HG03039 (cell line): Measurements from ENCODE around the gene PCDH12.
"Not testable (repeated sequence)": the region's sequence is repeated elsewhere in the genome, so short reads cannot be mapped to it uniquely, and the experiment has no call there.

Experiments
- ATAC-seq: cut with Tn5 transposase; IDR thresholded peaks from one replicate; pipeline ENCODE4 v1.9.1; 2021; ENCODE audit warnings: mild to moderate bottlenecking, moderate library complexity; ENCODE audit not compliant: unreplicated experiment

Gene PCDH12

DNA sequence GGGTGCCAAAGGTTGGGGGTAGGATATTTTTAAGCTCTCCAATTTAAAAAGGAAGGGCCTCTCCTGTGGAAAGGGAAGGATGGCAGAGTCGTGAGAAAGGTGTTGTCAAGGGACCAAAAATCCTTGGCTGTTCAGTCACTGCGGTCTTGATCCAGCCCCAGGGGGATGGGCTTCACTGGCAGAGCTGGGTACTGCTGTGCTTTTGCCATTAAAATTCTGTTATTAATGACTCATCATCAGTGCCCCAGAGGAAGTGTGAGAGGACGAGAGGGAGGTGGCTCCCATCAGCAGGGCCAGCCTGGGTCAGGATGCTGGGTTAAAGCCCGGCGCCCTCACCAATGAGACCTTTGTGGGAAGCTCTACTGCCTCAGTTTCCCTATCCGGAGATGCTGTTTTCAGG is 16.7 kb downstream of the PCDH12 start:
- no peak for ATAC-seq

DNA sequence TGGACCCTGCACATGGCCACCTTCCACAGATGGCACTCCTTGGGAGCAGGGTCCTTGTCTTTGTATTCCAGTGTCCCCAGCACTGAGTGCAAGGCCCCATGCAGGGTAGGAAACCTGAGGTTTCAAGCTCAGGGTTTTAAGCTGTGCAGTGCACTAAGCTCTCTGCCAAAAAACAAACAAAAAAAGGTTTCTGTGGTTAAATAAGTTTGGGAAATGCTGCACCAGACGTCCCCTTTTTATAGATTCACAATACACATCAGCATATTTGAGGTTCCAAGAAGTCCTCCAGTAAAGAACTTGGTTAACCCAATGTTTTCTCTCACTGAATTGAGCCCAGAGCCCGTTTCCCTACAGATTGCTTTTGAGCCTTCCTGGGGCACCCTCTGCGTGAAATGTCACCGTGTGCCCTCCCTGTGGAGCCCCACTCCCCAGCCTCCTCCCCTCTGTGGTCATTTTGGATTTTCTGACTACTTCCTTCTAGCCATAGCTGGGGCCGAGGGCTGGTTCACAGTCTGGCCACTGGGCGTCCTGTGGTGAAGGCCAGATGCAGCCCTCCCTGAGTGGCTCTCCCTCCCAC is 17.2 kb downstream of the PCDH12 start:
- no peak for ATAC-seq

DNA sequence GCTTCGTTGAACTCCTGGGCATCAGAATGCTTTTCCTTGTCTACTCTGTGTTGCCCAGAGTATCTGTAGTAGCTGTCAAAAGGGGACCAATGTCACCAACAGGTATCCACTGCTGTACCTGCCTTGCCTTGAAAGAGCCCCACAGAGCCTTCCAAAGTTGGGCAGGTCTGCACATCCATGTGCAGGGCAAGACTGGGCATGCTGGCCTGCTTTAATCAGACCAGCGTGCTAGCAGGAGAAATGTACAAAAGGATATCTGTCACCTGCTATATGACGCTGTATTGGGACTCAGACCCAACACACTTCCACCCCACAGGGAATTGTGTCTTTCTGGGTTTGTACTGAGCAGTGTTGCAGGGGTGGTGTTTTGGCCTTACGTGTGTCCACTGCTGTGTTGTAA is 22.5 kb downstream of the PCDH12 start:
- no peak for ATAC-seq

DNA sequence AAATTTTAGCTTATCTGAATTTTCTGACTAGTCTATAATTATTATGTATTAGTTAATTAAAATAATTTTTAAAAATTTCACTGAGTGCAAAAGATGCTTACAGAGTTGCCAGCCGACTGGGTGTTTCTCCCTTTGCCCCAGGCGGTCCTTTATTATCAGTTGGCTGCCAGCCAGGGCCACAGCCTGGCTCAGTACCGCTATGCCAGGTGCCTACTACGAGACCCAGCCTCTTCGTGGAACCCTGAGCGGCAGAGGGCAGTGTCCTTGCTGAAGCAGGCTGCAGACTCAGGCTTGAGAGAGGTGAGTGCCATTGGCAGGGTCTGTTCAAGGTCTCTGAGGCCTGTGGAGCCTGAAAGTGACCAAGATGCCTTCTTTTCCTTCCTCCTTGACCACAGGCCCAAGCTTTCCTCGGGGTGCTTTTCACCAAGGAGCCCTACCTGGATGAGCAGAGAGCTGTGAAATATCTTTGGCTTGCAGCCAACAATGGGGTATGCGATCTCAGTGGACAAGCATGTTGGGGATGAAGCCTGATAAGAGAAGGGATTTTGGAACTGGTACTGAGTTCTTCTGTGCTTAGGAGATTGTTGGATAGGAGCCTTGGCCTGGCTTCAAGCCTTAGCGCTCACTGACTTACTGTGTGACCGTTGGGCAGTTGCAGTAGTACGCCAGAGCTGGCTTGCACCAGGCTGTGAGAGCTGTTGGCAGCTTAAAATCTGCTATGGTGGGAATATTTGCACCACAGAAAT is 23.7 kb downstream of the PCDH12 start:
- no peak for ATAC-seq

DNA sequence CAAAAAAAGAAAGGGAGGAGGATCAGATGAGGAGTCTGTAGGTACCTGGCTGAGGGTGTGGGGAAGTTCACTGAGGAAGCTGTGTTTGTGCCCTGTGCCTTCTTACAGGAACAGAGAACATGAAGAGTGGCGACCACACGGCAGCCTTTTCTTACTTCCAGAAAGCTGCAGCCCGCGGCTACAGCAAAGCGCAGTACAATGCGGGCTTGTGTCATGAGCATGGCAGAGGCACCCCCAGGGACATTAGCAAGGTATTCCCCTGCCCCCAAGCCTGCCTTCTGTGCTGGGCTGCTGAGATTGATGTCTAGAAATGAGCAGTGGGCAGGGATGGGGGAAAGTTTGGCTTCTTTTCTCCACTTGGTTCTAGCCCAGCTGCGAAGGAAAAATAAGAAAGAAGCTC is 24.9 kb downstream of the PCDH12 start:
- ATAC-seq: no peak

DNA sequence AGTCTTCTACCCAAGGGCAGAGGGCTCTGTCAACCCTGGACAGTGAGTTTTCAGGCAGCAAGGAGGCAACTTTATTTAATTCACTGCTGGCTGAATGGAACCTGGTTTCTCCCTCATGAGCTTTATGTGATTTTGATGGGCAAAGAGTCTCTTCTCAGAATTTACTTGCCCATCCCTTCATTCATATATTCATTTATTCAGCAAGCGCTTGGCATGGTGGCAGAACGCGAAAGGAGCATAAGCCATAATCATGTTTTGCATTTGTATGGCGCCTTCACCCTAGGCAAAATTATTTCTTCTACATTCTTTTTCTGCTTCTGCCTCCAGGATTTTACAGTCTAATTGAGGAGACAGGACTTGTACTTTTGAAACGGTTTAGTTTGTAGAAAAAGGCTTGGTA is 26.3 kb downstream of the PCDH12 start:
- ATAC-seq: no peak

DNA sequence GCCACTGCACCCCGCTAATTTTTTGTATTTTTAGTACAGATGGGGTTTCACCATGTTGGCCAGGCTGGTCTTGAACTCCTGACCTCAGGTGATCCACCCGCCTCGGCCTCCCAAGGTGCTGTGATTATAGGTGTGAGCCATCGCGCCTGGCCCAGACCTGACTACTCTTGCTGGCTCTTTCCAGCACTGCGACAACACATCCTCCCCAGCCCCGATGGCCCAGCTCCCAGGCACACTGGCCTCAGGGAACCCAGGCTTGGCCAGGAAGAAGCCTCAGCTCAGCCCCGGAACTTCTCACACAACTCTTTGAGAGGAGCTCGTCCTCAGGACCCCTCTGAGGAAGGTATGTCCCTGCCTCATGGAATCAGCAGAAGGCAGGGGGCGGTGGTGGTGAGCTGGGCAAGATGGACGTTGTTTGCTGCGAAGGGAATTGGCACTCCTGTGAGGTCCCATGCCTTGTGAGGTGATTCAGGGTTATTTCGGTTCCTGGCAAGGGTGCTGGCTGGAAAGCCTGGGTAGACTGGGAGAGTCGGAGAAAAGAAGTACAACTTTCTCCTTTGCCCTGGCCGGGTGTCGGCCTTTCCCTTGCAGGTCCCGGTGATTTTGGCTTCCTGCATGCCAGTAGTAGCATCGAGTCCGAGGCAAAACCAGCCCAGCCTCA is 28.5 kb downstream of the PCDH12 start:
- ATAC-seq: no peak

DNA sequence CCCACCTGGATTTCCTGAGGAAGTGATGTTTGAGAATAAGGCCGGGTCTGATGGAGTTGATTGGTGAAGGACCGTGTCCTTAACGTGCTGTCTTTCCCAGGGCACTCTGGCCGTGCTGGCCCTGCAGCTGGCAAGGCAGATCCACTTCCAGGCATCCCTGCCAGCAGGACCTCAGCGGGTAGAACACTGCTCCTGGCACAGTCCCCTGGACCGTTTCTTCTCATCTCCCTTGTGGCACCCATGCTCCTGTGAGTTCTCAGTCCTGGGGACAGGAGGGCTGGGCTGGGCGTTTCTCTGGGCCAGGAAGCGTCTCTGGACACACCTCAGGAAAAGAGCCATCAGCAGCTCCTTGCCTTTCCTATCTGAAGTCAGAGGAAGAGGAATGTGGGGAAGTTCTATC is 30.0 kb downstream of the PCDH12 start:
- no peak for ATAC-seq

DNA sequence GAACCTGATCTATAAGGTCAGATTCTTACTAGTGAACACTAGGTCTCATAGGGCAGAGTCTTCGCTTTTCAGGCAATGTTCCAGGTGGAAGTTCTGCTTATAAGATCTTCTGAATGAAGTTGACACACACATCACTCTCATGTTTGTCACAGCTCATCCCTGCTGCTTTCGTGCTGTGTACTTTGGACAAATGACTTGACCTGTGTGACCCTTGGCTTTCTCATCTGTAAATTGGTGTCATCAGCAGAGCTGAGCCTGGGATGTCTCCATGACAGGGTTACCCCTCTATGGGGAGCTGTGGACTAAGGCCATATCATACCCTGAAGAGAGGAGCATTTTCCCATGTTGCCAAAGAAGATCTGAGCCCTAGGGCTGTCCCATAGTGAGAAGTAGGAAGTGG is 31.6 kb downstream of the PCDH12 start:
- ATAC-seq: no peak

DNA sequence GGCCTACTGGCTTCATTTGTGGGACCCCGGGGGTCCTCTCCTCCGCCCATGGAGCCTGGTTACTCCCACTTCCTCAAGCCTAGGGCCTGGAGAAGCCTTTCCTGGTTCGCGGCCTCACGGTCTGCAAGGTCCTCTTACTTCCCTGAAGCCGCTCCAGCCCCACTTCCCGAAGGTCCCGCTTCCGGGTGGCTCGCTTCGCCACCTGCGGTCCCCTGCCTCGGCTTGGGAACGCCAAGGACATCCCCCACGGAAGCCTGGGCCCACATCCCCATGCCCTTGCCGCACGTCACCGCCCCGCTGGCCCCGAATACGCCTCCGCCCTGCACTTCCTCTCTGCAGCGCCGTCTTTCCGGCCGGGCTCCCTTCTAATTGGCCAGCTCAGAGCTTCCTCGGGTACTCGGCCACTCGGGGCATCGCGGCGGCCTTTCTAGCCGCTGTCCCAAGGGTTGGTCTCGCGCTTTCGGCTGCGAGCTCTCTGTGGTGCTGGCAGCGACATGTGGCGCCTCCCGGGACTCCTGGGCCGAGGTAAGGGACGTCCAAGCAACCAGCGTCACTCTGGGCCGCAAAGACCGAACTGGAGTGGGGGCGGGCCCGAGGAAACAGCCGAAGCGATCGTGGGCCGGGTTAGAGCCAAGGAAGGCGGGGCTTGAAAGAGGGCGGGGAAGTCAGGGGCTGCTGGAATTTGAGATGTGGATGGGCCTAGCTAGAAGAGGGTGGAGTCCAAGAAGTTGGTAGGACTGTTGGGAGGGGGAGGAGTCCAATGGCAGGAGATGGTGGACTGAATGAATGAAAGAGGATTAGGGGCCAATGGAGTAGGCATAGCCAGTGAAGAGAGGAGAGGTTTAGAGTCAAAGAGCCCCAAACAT is 34.3 kb downstream of the PCDH12 start, which contains the start of gene DELE1:
Gene DELE1, plus strand, starts transcription at position 424 of the 866 bp plus-strand sequence. Its CDS starts 71 bp downstream, at position 495.
- ATAC-seq: peak; percentile 96

DNA sequence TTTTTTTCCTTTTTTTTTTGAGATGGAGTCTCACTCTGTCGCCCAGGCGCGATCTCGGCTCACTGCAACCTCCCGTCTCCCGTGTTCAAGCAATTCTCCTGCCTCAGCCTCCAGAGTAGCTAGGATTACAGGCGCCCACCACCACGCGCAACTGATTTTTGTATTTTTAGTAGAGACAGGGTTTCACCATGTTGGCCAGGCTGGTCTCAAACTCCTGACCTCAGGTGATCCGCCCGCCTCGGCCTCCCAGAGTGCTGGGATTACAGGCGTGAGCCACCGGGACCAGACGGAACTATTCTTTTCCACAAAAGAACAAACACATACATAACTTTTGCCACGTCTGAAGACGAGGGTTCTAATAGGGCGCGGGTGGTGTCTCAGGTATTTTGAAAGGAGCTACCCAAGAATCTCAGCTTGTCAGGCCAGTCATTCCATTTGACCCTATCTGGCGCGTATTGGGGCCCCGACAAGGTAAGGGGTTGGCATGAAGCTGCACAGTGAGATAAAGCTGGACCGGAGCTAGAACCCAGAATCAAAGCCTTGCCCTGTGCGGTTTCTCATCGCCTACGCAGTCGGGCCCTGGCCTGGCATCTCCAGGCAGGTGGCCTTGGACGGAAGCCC is 35.1 kb downstream of the PCDH12 start:
- not testable (repeated sequence) for ATAC-seq

DNA sequence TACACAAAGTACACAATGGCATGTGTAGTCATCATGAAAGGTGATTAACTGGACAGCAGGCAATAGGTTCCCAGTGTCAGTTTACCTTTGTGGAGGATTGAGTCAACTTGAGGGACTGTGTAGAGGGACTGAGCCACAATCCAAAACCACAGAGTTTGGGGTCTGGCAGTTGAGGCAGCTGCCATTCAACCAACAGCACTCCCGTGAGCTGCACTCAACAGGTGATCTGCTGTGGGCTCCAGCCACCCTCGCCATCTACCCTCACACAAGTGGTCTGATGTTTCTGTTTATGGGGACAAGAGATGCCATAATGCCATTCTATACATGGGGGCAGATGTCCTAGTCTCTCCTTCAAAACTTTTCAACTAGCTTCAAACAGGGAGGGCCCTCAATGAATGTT is 37.2 kb downstream of the PCDH12 start:
- no peak for ATAC-seq

DNA sequence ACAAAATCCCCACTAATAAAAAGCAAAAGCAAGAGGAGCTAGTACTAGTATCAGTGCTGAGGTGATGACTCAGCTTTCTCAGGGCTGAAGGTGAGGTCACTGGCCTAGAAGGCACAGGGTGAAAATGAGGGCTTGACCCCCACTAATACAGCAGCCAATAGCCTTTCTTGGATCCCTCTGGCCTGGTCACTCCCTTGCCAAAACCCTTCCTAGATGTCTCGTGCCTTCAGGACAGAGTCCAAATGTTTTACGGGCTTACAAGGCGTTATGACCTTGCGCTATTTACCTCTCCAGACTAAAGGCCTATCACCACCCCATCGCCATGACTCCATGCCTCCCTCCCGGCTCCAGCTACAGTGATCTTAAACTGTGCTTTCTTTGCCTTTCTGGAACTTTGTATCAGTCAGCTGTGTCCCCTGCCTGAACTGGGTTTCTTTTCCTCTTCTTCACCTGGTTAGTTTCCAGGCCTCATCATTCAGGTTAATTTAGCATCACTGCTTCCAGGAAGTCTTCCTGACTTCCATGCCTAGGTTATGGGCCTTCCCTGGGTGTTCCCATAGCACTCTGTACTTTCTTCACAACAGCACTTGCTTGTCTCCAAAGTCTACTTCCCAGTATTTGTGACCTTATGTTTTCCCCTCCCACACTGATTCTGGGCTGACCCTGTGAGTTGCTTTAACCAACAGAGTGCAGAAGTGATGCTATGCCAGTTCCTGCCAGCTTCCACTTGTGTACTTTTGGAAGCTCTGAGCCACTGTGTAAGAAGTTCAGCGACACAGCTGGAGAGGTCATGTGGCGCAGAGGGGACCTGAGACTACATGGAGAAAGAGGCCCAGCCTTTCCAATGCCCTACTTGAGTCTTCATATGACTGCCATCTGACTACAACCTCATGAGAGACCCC is 38.5 kb downstream of the PCDH12 start:
- ATAC-seq: no peak

DNA sequence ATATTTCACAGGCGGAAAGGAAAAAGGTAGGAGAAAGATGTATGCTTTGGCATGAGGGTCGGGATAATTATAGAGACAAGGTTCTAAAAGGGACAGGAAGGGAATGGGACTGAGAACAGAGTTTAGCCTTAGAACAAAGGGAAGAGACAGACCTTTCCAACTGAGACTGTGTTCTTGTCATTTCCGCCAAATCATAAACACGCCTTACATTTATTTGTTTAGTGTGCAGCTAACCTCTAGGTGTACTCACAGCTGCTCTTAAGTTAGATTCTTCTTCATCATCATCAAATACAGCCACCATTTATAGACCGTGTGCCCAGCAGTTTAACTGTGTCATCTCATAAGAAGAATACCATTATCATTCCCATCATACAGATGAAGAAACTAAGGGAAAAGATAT is 40.2 kb downstream of the PCDH12 start:
- ATAC-seq: no peak

DNA sequence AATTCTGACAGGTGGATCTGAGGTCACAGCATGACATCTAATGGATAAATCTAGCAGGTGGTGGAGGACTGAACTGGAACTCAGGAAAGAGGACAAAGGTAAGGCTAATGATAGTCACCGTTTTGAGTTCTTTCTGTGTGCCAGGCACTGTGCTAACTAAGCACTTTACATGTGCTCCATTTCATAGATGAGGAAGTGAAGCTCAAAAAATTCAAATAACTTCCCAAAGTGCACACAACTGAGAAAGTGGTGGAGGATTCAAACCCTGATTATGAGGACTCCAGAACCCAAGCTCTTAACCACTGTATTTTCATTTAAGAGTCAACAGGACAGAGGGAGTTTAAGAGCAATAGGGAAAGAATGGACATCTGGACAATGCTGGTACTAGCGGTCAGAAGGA is 41.5 kb downstream of the PCDH12 start:
- no peak for ATAC-seq

DNA sequence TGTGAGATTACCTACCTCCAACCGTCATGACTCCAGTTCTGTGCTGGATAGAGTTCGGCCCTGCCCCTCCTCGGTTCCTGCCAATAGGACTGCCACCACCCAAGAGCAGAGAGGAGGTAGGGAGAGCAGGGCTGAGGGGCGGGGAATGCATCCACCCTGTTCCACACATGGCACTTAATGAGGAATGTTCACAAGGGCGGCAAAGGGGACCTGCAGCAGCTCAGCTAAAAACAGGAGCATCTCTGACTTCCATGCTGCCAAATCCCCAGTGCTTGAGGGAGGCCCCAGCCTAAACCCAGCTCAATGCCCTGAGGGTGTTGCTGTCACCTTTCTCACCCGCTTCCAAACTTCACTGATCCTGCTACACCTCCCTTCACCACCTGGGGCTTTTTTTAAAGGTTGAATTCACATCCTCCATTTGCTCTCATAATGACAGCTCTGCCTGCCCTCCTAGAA is 42.1 kb downstream of the PCDH12 start:
- ATAC-seq: no peak

DNA sequence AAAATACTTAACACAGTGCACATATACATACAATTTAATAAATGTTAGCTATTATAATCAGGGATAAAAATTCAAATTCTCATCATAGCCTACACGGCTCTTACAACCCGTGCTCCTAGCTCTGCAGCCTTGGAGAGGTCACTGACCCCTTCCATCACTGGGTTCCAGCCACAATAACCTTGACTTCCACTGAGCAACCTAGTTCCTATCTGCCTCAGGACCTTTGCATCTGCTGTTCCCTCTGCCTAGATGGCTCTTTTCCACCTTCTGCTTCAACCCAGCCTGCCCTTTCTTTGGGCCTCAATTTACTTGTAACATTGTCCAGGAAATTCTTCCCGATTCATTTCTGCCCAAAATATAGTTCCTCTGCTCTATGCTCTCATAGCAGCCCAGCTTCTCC is 43.2 kb downstream of the PCDH12 start:
- ATAC-seq: no peak

DNA sequence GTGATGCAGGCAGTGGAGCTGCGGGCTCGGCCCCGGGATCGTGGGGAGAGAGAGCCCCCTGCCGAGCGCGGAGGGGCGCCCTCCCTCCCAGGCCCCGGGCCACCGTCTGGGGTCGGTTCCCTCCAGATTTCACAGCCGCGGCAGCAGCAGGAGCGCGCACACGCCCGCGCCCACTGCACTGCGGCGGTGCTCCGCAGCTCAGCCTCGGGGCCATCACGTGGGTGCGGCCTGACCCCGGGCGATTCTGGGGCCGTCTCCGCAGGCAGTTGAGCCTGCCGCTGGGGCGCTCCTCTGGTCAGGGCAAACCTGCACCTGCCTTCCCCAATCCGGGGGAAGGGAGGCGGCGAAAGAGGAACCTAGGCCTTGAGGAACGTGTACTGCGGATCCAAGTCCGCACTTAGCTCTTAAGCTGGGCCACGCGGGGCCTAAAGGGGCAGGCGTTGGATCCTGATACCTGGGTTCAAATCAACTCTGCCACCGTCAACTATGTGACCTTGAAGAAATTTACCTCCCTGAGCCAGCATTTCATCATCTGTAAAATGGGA is 43.7 kb downstream of the PCDH12 start:
- ATAC-seq: peak; percentile 52

DNA sequence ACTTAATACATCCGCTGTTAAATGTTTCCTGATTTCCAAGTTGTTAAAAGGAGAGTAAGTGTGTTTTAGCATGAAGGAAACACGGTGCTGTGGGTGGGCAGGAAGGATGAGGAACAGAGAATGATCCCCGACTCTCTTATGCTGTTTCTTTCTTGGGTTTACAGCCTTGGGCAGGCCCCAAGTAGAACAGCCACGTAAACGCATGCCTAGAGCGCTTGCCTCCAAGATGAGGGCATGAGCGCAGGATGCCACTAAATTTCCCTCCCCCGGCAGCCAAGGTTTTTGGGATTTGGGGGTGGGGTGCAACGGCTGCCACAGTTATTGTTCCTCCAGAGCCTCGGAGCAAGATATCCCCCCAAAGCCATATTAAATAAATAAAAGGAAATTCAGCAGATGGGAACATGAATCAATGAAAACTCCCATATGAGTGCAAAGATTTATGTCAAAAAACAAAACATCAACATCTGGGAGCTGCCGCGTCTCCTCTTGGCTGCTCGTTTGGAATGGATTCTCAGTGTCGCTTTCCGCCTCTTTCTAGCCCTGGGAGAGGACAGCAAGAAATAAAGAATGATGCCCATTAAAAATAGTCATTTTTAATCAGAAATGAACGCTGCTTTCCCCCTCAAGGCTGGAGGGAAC is 44.3 kb downstream of the PCDH12 start:
- ATAC-seq: no peak
